ENCODE results near the gene FGFR2.
A peak's percentile ranks its signal among the peaks of the same experiment; 100 is the strongest.

FGFR2 gene

GRCh38 chr10:121610798-121611323 lies 12.6 kb upstream of the FGFR2 start:
- no peak for DNase-seq

DNA sequence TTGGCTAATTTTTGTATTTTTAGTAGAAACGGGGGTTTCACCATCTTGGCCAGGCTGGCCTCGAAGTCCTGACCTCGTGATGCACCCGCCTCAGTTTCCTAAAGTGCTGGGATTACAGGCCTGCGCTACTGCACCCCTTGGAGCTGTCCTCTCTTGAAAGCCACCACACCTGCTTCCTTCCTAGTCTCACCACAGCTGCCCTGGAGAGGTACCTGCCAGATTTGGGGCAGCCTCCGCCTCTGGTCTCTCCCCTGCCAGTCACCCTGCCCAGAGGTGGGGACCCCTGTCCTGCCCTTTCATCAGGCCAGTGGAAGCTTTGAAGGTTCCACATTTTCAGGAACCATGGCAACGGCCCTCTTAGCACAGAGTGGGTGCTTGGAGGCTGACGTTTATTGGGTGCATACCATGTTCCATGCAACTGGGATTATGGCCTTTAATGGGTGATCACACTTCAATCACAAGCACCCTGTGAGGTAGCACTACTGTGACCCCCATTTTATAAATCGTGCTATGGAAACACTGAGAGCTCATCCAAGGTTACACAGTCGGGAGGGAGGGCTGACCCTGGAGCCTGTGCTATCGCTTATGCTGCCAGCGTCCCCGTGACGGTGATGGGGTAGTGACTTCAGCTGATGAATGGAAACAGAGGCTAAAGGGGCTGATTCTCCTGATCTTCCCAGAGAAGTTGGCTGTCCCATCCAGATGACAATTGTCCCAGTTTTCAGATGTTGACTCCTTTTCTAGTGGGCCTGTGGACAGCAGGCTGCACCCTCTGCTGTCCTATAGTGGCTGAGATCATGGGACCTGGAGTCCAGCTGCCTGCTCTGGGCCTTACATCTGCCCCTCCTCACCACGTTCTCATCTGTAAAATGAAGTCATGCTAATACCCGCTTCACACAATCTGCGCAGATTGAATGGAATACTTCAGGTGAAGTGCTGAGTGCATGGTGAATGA lies 11.5 kb upstream of the FGFR2 start:
- DNase-seq: peak in 8 of 56 donors; percentile 21 to 34 (median 30)

DNA sequence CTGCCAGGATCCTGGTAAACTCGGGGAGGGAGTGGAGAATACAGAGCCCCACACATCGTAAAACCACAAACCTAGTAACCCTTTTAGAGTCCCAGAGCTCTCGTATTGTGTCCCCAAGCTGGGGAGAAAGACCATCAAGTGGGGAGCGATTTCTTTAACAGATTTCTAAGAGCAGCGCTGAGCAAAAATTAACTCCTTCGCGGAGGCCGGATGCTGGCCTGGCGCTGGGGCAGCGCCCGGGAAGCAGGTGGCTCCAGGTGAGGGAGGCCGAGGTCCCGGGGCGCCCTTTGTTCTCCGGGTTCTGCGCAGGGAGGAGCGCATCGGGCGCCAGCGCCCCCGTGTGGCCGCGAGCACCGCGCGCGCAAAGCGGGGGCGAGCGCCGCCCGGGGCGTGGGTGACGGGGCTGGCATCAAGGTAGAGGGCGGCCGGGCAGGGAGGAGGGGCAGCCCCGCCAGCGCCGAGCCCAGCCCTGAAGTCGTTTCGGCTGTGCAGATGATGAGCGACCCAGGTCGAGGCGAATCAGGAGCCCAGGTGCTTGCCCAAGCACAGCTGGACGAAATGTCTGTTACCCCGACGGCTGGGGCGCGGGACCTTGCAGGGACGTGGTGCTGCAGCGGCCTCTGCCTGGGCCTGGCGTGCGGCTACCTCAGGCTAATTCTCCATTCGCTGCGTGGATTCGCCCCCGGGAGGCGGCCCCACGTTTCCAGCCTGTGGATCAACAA lies 10.4 kb upstream of the FGFR2 start:
- DNase-seq: peak in 26 of 56 donors; percentile 28 to 70 (median 46)

DNA sequence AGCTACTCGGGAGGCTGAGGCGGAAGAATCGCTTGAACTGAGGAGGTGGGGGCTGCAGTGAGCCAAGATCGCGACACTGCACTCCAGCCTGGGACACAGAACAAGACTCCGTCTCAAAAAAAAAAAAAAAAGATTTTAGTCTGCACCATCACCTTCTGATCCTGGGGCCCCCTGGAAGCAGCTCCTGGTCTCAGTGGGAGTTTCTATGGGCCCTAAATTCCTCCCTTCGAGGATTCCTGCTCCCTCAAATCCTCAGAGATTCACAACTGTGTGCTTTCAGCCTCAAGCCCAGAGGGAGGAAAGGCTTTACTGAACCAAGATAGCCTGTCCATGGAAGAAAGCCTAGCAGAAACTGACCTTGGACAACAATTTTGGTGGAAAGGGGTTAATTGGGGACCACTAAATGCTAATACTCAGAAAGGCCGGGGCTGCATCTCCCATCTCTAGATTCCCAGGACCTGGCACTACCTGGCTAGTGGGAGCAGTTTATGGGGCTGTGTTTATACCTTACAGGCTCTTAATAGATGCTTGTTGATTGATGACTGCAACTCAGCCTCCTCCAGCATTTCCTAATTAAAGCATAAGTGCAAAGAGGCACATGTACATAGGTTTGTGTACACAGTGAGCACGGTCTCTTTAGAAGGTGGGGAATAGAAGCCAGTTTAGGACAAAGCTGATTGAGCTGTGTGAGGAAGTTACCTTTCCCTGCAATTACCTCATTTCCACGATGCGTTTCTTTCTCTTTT lies 9.2 kb upstream of the FGFR2 start:
- DNase-seq: no peak

- DNase-seq: no peak
These were observed 7.5 kb upstream of the FGFR2 start for GRCh38 chr10:121605708-121606107.

DNA sequence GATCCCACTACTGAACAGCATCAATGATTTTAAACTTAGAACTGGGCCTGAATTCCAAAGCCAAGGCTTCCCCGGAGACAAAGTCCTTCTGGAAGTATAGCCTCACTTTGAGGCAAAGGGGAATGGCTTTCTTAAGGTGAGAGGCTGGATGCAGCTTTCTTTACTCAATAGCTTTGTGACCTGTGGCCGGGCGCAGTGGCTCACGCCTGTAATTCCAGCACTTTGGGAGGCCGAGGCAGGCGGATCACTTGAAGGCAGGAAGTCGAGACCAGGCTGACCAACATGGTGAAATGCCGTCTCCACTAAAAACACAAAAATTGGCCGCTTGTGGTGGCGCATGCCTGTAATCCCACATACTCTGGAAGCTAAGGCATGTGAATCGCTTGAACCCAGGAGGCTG lies 3.2 kb upstream of the FGFR2 start:
- no peak for DNase-seq

- DNase-seq: peak in 1 of 56 donors; percentile 17
These were observed 2.4 kb upstream of the FGFR2 start for GRCh38 chr10:121600611-121601010.

- DNase-seq: no peak
These were observed 1.7 kb upstream of the FGFR2 start for GRCh38 chr10:121599947-121600346.

DNA sequence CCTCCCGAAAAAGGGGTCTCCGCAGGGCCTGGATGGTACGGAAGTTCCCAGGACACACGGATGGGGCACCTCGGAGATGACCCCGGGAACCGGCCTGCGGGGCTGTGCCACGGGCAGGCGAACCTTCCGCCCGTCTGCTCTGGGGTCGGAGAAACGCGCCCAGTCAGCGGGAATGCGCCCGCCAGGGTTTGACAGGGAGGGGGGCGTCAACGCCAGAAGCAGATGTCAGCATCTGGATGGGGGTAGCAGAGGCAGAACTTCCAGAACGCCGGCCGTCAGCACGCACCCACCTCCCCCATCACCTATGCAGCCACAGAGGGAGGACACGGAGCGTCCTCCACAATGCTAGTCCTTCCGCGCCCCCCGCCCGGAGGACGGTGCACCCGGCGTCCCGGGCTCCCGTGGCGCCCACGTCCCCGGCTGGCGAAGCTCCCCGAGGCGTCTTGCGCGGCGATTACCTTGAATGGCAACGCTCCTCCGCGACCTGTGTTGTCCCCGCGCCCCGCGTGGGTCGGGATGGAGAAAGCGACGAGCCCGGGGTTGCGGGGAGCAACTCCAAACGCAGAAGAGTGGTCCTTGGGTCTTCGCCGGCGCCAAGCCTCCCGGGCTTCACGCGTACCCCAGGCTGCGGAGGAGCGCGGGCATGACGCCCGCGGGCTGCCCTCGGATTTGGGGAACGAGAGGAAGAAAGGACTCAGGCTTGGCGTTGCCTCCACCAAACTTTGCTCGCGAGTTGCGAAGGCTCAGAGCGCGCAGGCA lies 561 bp downstream of the FGFR2 start:
- DNase-seq: peak in 12 of 56 donors; percentile 44 to 82 (median 60)

- peak in 41 of 56 donors; percentile 17 to 82 (median 59) for DNase-seq
These were observed 1.3 kb downstream of the FGFR2 start for GRCh38 chr10:121596689-121597503.

- peak in 41 of 56 donors; percentile 18 to 78 (median 57) for DNase-seq
These were observed 2.2 kb downstream of the FGFR2 start for GRCh38 chr10:121595806-121596688.

GRCh38 chr10:121595351-121595805 lies 2.9 kb downstream of the FGFR2 start:
- no peak for DNase-seq

GRCh38 chr10:121594623-121595350 lies 3.5 kb downstream of the FGFR2 start:
- no peak for DNase-seq

DNA sequence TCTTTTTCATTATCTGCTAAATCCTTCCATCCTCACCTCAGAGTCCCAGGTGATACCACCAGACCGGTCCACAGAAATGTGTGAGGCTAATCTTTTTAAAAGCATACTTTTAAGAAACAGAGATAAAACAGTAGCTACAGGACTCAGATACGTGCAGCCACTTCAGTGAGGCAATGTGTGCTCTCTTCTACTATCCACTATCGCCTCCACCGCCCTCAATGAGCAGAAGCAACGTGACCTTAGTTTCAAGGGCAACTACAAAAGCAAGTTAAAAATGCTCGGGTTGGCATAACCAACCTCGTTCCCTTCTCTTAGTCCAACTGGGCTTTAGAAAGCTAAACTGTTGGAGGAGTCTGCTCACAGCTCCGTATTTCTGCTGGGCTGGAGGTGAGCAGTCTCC lies 4.2 kb downstream of the FGFR2 start:
- no peak for DNase-seq

DNA sequence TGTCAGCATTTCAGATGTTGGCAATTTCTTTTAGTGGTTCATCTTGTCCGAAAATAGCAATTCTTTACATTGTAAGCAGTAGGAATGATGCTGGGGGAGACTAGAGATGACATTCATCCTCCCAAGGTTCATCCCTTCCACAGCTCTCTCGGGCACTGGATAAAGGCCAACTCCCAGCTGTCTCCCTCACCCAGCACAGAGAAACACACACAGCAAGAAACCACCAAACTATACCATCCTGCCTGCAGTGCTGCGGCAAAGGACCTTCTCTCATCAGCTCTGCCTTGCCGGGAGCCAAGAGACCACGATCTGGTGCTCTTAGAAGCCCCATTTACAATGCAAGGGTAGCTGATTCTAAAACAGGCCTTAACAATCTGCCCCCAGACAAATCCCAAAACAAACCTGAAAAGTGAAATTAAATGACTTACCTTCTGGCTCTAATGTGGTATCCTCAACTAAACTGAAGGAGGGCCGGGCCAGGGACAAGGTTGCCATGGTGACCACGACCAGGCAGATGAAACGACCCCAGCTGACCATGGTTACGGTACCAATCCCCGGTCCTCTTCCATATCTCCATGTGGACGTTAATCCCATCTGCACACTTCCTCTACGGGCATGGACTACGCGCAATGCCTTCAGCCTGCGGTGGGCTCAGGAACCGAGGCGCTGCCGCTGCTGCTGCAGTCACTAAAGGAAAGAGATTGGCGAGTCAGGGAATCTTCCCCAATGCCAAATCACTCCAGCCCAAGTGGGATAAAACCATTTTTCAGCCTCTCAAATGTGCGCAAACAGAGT lies 4.8 kb downstream of the FGFR2 start:
- peak in 22 of 56 donors; percentile 14 to 55 (median 33) for DNase-seq

GRCh38 chr10:121592155-121592890 lies 5.9 kb downstream of the FGFR2 start:
- DNase-seq: no peak

All from amygdala (tissue), 56 donors.